Colon (tissue), 2 donors: ENCODE data around the gene FAM216B.

Experiments used
- FAIRE-seq: peaks from 2 replicates; lab custom pipeline; 2012; peaks lifted over from hg19 to GRCh38; lab: Jason Lieb, UNC
- donor health status: control.
- donor health status: control.

Gene FAM216B

DNA sequence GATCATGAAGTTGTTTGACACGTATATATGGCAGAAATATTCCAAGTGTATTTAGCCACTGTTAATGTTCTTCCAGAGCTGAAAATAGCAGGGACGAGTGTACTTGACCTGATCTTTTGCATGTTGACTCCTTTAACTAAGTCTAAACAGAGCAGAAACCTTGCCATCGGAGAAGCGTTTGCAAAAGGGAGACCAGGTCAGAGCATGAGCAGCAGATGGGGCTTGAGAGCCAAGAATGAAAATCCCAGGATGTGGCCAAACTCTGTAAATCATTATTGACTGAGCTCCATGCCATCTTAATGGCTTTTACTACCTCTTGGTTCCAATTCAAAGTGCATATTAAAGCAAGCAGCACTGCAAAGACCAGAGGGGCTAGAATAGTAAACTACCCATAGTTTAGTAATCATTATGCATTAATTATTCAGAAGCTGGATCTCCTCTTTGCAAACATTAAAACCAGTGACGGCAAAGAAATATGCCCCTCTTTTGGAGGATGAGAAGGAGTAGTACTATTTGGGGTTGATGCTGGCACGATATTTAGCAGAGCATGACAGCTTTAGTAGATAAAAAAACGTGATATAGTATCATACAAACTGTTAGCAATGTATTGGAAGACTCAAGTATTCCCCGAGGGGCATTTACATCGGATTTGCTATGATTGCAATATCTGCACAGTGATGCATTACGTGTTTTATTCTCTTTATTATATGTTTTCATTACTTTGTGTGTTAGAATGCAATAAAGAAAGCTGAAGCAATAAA lies 55.7 kb downstream of the FAM216B start:
- no peak for FAIRE-seq
